DND-41 (cell line): ENCODE data around the gene ISYNA1.

ENCODE experiments used
- ATAC-seq: fragments of 200-7000 bp; cut with Tn5 transposase; 3 replicates; pipeline ENCODE4 v1.9.1; 2021; ENCODE audit warnings: low read depth; ENCODE audit not compliant: insufficient read depth
- DNase-seq: peaks from one replicate; pipeline ENCODE4 v3.0.0-alpha.2; 2020
- H2AFZ ChIP-seq: 2 replicates; pipeline ENCODE4 v1.6.0; 2012; ENCODE audit warnings: low read depth, low read length
- H3K27ac ChIP-seq: 2 replicates; pipeline ENCODE4 v1.5.1; 2012; ENCODE audit warnings: low read length, inconsistent platforms
- H3K27me3 ChIP-seq: fragments of 200-600 bp; sonication (generic); 2 replicates; pipeline ENCODE4 v1.6.0; 2012; ENCODE audit warnings: low read length, mild to moderate bottlenecking, inconsistent platforms; ENCODE audit not compliant: insufficient read depth, poor library complexity
- H3K36me3 ChIP-seq: 2 replicates; pipeline ENCODE4 v1.5.1; 2012; ENCODE audit warnings: low read length, inconsistent platforms; ENCODE audit not compliant: insufficient read depth
- H3K4me1 ChIP-seq: 2 replicates; pipeline ENCODE4 v1.5.1; 2012; ENCODE audit warnings: mild to moderate bottlenecking, low read length; ENCODE audit not compliant: insufficient read depth
- H3K4me2 ChIP-seq: 2 replicates; pipeline ENCODE4 v1.6.0; 2012; ENCODE audit warnings: mild to moderate bottlenecking, moderate library complexity, low read length, inconsistent platforms; ENCODE audit not compliant: insufficient read depth
- H3K4me3 ChIP-seq, 2 experiments: fragments of 200-600 bp in 1 of 2; shearing (Covaris generic) in 1 of 2; 2 replicates each; pipeline ENCODE4 v1.5.1; 2012 to 2016; ENCODE audit warnings: inconsistent platforms in 2 of 2, low read length in 2 of 2, mild to moderate bottlenecking in 2 of 2, low read depth in 1 of 2, moderate library complexity in 1 of 2
- H3K79me2 ChIP-seq: 2 replicates; pipeline ENCODE4 v1.6.0; 2012; ENCODE audit warnings: low read length, inconsistent platforms; ENCODE audit not compliant: insufficient read depth
- H3K9ac ChIP-seq: 2 replicates; pipeline ENCODE4 v1.6.0; 2012; ENCODE audit warnings: low read depth, mild to moderate bottlenecking, inconsistent platforms, low read length, moderate library complexity
- H3K9me3 ChIP-seq: 2 replicates; pipeline ENCODE4 v1.5.1; 2012; ENCODE audit warnings: low read length, moderate library complexity, mild to moderate bottlenecking, inconsistent platforms; ENCODE audit not compliant: insufficient read depth, severe bottlenecking
- H4K20me1 ChIP-seq: 2 replicates; pipeline ENCODE4 v1.6.0; 2012; ENCODE audit warnings: low read length; ENCODE audit not compliant: insufficient read depth
- CTCF ChIP-seq: IDR thresholded peaks from 2 replicates; pipeline ENCODE4 v1.5.1; 2012; ENCODE audit warnings: borderline replicate concordance, low read length, moderate library complexity, mild to moderate bottlenecking; ENCODE audit not compliant: poor library complexity, severe bottlenecking; ENCODE audit errors: extremely low read depth
- EZH2 ChIP-seq: IDR thresholded peaks from 3 replicates; pipeline ENCODE4 v1.6.1; 2012; ENCODE audit warnings: borderline replicate concordance, low read depth, mild to moderate bottlenecking, moderate library complexity, low read length, inconsistent platforms; ENCODE audit not compliant: severe bottlenecking

ISYNA1 gene

GRCh38 chr19:18427743-18428113, 10.2 kb downstream of the ISYNA1 start:
- no peak for ATAC-seq
- H3K27me3 ChIP-seq: no peaks in the 10 kb centered on the region
- H3K4me2 ChIP-seq: no peak overlapping the region

GRCh38 chr19:18427080-18427742, 10.7 kb downstream of the ISYNA1 start:
- no peak for TF ChIP-seq CTCF
- TF ChIP-seq EZH2: no peak
- Histone ChIP-seq H3K27ac (no peak overlapping the region), H3K4me1 (peaks cover 34% of the 10 kb centered on the region), H3K79me2 (peaks cover 53% of the 10 kb centered on the region), H3K36me3 (peaks cover 21% of the 10 kb centered on the region), H3K9ac (no peak overlapping the region), H3K4me3 (no peak overlapping the region), H3K4me2 (no peak overlapping the region), H3K27me3 (no peaks in the 10 kb centered on the region), H3K9me3 (no peaks in the 10 kb centered on the region), H4K20me1 (peaks cover 84% of the 10 kb centered on the region), H2AFZ (no peak overlapping the region)
- ATAC-seq (no peak), DNase-seq (no peak)

More at GRCh38 chr19:18427743-18428113, 10.2 kb downstream of the ISYNA1 start:
- Histone ChIP-seq H3K4me1 (peaks cover 29% of the 10 kb centered on the region), H3K27ac (no peak overlapping the region), H4K20me1 (peaks cover 82% of the 10 kb centered on the region), H3K9ac (no peak overlapping the region), H3K9me3 (no peaks in the 10 kb centered on the region), H3K4me3 (no peak overlapping the region), H2AFZ (no peak overlapping the region), H3K79me2 (peaks cover 48% of the 10 kb centered on the region), H3K36me3 (peaks cover 24% of the 10 kb centered on the region)
- TF ChIP-seq EZH2: no peak
- no peak for TF ChIP-seq CTCF
- no peak for DNase-seq

- no peak for ATAC-seq
- TF ChIP-seq EZH2 (no peak), CTCF (no peak)
- peaks cover 61% of the 10 kb centered on the region for H3K79me2 ChIP-seq
- H3K4me1 ChIP-seq: peaks cover 39% of the 10 kb centered on the region
- DNase-seq: no peak
- H3K36me3 ChIP-seq: peaks cover 15% of the 10 kb centered on the region
- no peak overlapping the region for H3K4me2 ChIP-seq
- H3K4me3 ChIP-seq: no peak overlapping the region
- H4K20me1 ChIP-seq: peaks cover 86% of the 10 kb centered on the region
- H3K27me3 ChIP-seq: no peaks in the 10 kb centered on the region
- no peaks in the 10 kb centered on the region for H3K9me3 ChIP-seq
- H3K9ac ChIP-seq: no peak overlapping the region
- no peak overlapping the region for H2AFZ ChIP-seq
- no peak overlapping the region for H3K27ac ChIP-seq
These were observed 11.5 kb downstream of the ISYNA1 start for GRCh38 chr19:18426416-18426767.
